Panc1 (cell line): ENCODE results near the gene ASCC3. TPM values are rescaled to one million over a fixed set of nuclear protein-coding genes. Genes with fewer than 3 reads are reported as not detected.

Experiments used
- ATAC-seq: fragments of 200-7000 bp; cut with Tn5 transposase; 2 replicates; pipeline ENCODE4 v1.9.1; 2020; ENCODE audit warnings: mild to moderate bottlenecking, moderate library complexity
- BruUV-seq: library from RNA; stranded (reverse); fragments of 400-500 nt; replicated peaks from 2 replicates; lab custom pipeline; 2021; lab: Mats Ljungman, UMichigan
- CTCF ChIA-PET: fragments of 300-600 bp; sonication (Branson Sonifier 250); formaldehyde crosslinking; loops from one replicate; lab custom pipeline; 2022; ENCODE audit warnings: antibody characterized with exemption; lab: Charles Lee
- POLR2A ChIA-PET: fragments of 300-600 bp; sonication (Branson Sonifier 250); formaldehyde crosslinking; loops from one replicate; lab custom pipeline; 2022; ENCODE audit warnings: antibody characterized with exemption; lab: Charles Lee
- DNase-seq: peaks from one replicate; pipeline ENCODE4 v3.0.0-alpha.2; 2010; ENCODE audit warnings: low read depth, low spot score
- H3K27ac ChIP-seq: 2 replicates; pipeline ENCODE4 v1.5.1; 2011; ENCODE audit warnings: mild to moderate bottlenecking, low read length, inconsistent platforms
- H3K27me3 ChIP-seq: fragments of 200-500 bp; sonication (Bioruptor generic); 2 replicates; pipeline ENCODE4 v1.6.0; 2014; ENCODE audit warnings: low read length, inconsistent platforms; ENCODE audit not compliant: control insufficient read depth, insufficient read depth
- H3K36me3 ChIP-seq: fragments of 200-500 bp; sonication (Bioruptor generic); 2 replicates; pipeline ENCODE4 v1.5.1; 2014; ENCODE audit warnings: inconsistent platforms, mild to moderate bottlenecking, low read length, moderate library complexity; ENCODE audit not compliant: control insufficient read depth, insufficient read depth
- H3K4me1 ChIP-seq: 2 replicates; pipeline ENCODE4 v1.5.1; 2011; ENCODE audit warnings: inconsistent platforms, mild to moderate bottlenecking, low read length, moderate library complexity; ENCODE audit not compliant: control insufficient read depth, insufficient read depth
- H3K4me3 ChIP-seq, 2 experiments: 2 replicates each; pipeline ENCODE4 v1.5.1; 2011 to 2012; ENCODE audit warnings: low read depth in 2 of 2, low read length in 2 of 2, mild to moderate bottlenecking in 2 of 2, inconsistent platforms in 1 of 2, moderate library complexity in 1 of 2
- H3K9me3 ChIP-seq: fragments of 200-500 bp; sonication (Bioruptor generic); 2 replicates; pipeline ENCODE4 v1.5.1; 2014; ENCODE audit warnings: low read depth, mild to moderate bottlenecking, inconsistent platforms, low read length, moderate library complexity; ENCODE audit not compliant: control insufficient read depth, insufficient read depth
- POLR2AphosphoS5 ChIP-seq: IDR thresholded peaks from 2 replicates; pipeline ENCODE4 v1.6.1; 2012; ENCODE audit warnings: mild to moderate bottlenecking, low read depth, low read length, moderate library complexity
- SIN3A ChIP-seq: IDR thresholded peaks from 2 replicates; pipeline ENCODE4 v1.6.1; 2012; ENCODE audit warnings: low read depth, mild to moderate bottlenecking, low read length, moderate library complexity, borderline replicate concordance; ENCODE audit not compliant: insufficient read depth
- TCF7L2 ChIP-seq: IDR thresholded peaks from 2 replicates; pipeline ENCODE4 v1.6.1; 2011; ENCODE audit warnings: mild to moderate bottlenecking, low read depth, low read length, inconsistent platforms
- in situ Hi-C: cut with HindIII; loops from 2 replicates; pipeline ENCODE4 v1.10.0; 2016; ENCODE audit warnings: low sequenced_read_pairs, low pct_unique_long_range_greater_than_20kb
- intact Hi-C: fragments of 100-400 bp; cut with micrococcal nuclease; formaldehyde crosslinking; loops from one replicate; pipeline ENCODE4 v1.10.0; 2022; ENCODE audit not compliant: unreplicated experiment
- total RNA-seq: library from RNA; stranded (reverse); gene quantifications from one replicate; pipeline ENCODE4 v1.2.1, GENCODE V29; 2021; ENCODE audit not compliant: unreplicated experiment
- TF ChIP-seq, protein P1 (sequence below): fragments of 450-650 bp; IDR thresholded peaks from 2 replicates; pipeline ENCODE4 v1.5.1; 2017; ENCODE audit warnings: mild to moderate bottlenecking
- TF ChIP-seq, protein P2 (sequence below), 2 experiments: IDR thresholded peaks; 2 replicates each; pipeline ENCODE4 v1.6.1; 2011 to 2012; ENCODE audit warnings: low read depth in 2 of 2, control low read depth in 1 of 2, low read length in 1 of 2, mild to moderate bottlenecking in 1 of 2, moderate library complexity in 1 of 2; ENCODE audit not compliant: insufficient read depth in 1 of 2

ASCC3 gene
- total RNA-seq, 1 experiment from 2014 or later = 46.9 TPM

DNA sequence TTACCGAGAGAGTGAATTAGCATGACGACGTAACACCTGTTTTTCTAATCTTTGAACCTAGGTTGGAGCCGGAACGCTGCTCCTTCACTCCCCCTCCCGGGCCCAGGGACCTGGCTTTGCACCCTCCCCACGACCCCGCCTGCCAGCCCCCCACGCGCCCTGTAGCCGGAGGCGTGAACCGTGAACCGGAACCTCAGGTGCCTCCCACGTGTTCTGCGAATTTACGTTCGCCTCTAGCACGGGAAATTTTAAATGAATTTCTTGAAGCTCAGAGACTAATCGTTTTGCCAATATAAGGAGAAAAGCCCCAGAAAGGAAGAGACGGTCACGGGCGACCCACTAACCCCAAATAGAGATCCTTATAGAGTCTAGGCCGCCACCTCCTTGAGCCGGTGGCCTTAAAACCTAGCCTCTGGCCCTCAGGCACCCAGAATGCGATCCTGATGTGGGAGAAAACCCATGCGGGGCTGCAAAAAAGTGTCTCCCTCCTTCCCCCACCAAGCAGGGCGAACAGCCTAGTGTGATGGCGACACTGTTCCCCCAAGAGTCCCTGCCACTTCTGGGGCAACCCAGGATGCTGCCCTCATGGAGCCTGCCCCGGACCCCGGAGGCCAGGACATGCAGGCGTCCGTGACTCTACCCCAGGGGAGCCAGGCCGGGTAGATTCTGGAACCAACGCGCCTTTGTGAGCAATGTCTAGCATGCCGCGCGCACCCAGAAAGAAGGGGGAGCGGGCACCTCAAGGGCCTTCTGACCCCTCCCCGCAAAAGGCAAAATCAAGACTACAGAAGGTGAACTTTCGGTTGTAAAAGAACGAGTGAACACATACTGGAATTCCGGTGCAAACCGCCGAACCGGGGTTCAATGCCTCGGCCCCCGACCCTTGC lies 413.8 kb downstream of the ASCC3 start:
- POLR2A ChIA-PET = no interaction called here
- ATAC-seq = no peak
- intact Hi-C loops (no loop called here), in situ Hi-C loops (no loop called here)
- CTCF ChIA-PET = no interaction called here
- no peak for DNase-seq
- Histone ChIP-seq H3K4me3 (no peak overlapping the region), H3K36me3 (no peaks in the 10 kb centered on the region), H3K9me3 (no peaks in the 10 kb centered on the region), H3K27ac (no peak overlapping the region), H3K4me1 (no peaks in the 10 kb centered on the region), H3K27me3 (peaks cover 1% of the 10 kb centered on the region; the same call in 1 of the 2 replicates)
- TF ChIP-seq TCF7L2 (no peak), SIN3A (no peak), POLR2AphosphoS5 (no peak)
- TF ChIP-seq, protein P1, sequence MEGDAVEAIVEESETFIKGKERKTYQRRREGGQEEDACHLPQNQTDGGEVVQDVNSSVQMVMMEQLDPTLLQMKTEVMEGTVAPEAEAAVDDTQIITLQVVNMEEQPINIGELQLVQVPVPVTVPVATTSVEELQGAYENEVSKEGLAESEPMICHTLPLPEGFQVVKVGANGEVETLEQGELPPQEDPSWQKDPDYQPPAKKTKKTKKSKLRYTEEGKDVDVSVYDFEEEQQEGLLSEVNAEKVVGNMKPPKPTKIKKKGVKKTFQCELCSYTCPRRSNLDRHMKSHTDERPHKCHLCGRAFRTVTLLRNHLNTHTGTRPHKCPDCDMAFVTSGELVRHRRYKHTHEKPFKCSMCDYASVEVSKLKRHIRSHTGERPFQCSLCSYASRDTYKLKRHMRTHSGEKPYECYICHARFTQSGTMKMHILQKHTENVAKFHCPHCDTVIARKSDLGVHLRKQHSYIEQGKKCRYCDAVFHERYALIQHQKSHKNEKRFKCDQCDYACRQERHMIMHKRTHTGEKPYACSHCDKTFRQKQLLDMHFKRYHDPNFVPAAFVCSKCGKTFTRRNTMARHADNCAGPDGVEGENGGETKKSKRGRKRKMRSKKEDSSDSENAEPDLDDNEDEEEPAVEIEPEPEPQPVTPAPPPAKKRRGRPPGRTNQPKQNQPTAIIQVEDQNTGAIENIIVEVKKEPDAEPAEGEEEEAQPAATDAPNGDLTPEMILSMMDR = no peak
- TF ChIP-seq, protein P2, sequence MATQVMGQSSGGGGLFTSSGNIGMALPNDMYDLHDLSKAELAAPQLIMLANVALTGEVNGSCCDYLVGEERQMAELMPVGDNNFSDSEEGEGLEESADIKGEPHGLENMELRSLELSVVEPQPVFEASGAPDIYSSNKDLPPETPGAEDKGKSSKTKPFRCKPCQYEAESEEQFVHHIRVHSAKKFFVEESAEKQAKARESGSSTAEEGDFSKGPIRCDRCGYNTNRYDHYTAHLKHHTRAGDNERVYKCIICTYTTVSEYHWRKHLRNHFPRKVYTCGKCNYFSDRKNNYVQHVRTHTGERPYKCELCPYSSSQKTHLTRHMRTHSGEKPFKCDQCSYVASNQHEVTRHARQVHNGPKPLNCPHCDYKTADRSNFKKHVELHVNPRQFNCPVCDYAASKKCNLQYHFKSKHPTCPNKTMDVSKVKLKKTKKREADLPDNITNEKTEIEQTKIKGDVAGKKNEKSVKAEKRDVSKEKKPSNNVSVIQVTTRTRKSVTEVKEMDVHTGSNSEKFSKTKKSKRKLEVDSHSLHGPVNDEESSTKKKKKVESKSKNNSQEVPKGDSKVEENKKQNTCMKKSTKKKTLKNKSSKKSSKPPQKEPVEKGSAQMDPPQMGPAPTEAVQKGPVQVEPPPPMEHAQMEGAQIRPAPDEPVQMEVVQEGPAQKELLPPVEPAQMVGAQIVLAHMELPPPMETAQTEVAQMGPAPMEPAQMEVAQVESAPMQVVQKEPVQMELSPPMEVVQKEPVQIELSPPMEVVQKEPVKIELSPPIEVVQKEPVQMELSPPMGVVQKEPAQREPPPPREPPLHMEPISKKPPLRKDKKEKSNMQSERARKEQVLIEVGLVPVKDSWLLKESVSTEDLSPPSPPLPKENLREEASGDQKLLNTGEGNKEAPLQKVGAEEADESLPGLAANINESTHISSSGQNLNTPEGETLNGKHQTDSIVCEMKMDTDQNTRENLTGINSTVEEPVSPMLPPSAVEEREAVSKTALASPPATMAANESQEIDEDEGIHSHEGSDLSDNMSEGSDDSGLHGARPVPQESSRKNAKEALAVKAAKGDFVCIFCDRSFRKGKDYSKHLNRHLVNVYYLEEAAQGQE (IDR thresholded peaks at IDR 0.05; ENCODE audit: insufficient read depth in 1 of 2, low read depth in 2 of 2, low read length in 1 of 2) = no peak
- no TSS peak for BruUV-seq

DNA sequence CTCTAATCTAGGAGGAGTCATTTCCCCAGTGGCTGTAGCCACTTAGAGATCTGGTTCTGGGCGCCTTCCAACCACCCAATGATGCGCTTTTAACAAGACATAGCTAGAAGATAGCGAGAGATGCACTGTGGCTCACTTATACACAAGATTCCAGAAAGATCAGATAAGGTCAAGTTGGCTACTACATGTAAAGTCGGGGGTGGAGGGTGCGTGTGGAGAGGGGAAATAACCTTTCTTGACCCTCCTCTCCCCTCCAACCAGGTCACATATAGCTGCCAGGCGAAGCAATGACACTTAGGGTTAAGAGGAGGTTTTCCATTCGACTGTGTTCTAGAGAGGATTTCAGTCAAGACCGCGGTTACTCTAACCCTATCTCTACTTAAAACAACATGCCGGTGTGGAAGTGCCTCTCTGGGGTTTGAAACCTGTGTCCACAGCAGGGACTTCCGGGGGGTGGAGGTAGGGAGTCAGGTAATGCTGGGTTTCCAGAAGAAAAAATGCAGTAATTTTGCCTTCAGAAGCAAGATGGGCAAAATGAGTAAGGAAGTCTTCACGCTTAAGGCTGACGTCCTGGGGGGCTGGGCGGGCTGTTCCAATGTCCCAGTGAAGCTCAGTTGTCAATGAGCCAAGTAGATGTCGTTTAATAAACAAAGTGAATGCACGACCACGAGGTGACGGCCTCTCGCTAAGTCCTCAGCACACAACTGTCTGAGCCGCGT lies 414.6 kb downstream of the ASCC3 start:
- Histone ChIP-seq H3K27me3 (peaks cover 7% of the 10 kb centered on the region; the same call in 1 of the 2 replicates), H3K4me1 (peaks cover 5% of the 10 kb centered on the region), H3K4me3 (no peak overlapping the region), H3K9me3 (no peaks in the 10 kb centered on the region), H3K36me3 (no peaks in the 10 kb centered on the region), H3K27ac (no peak overlapping the region)
- TF ChIP-seq SIN3A = no peak
- TF ChIP-seq, protein P1 = no peak
- TF ChIP-seq POLR2AphosphoS5 = no peak
- no peak for TF ChIP-seq TCF7L2
- TF ChIP-seq, protein P2 (IDR thresholded peaks at IDR 0.05; ENCODE audit: insufficient read depth in 1 of 2, low read depth in 2 of 2, low read length in 1 of 2) = no peak
- no peak for ATAC-seq
- CTCF ChIA-PET = no interaction called here
- intact Hi-C loops (no loop called here), in situ Hi-C loops (no loop called here)
- POLR2A ChIA-PET = no interaction called here
- no peak for DNase-seq
- BruUV-seq = no TSS peak
